PC-3 (cell line): ENCODE results near the gene MFN1. TPM values are rescaled to one million over a fixed set of nuclear protein-coding genes. Genes with fewer than 3 reads are reported as not detected.
A peak's percentile ranks its signal among the peaks of the same experiment; 100 is the strongest.

Experiments
- ATAC-seq: fragments of 200-7000 bp; cut with Tn5 transposase; 2 replicates; pipeline ENCODE4 v1.9.1; 2020; ENCODE audit warnings: mild to moderate bottlenecking, moderate library complexity
- BruUV-seq: library from RNA; stranded (reverse); fragments of 400-500 nt; replicated peaks from 2 replicates; lab custom pipeline; 2021; lab: Mats Ljungman, UMichigan
- CTCF ChIA-PET: fragments of 300-600 bp; sonication (Branson Sonifier 250); formaldehyde crosslinking; loops from one replicate; lab custom pipeline; 2022; ENCODE audit warnings: antibody characterized with exemption; lab: Charles Lee
- POLR2A ChIA-PET: fragments of 300-600 bp; sonication (Branson Sonifier 250); formaldehyde crosslinking; loops from one replicate; lab custom pipeline; 2022; ENCODE audit warnings: antibody characterized with exemption; ENCODE audit not compliant: unreplicated experiment; lab: Charles Lee
- DNase-seq: peaks from one replicate; pipeline ENCODE4 v3.0.0-alpha.2; 2015
- H2AFZ ChIP-seq: fragments of 300-600 bp; sonication (generic); 2 replicates; pipeline ENCODE4 v1.6.0; 2016; ENCODE audit warnings: antibody characterized with exemption, low read length
- H3F3A ChIP-seq: fragments of 300-600 bp; sonication (generic); one replicate; pipeline ENCODE4 v1.6.0; 2017; ENCODE audit warnings: antibody characterized with exemption, low read length, control low read depth, mild to moderate bottlenecking; ENCODE audit not compliant: unreplicated experiment
- H3K27ac ChIP-seq: fragments of 300-600 bp; sonication (generic); 2 replicates; pipeline ENCODE4 v1.5.1; 2016; ENCODE audit warnings: mild to moderate bottlenecking, low read length
- H3K27me3 ChIP-seq: fragments of 300-600 bp; sonication (generic); 2 replicates; pipeline ENCODE4 v1.6.1; 2016; ENCODE audit warnings: low read length, mixed read lengths
- H3K36me3 ChIP-seq: fragments of 300-600 bp; sonication (generic); 2 replicates; pipeline ENCODE4 v1.6.1; 2016; ENCODE audit warnings: low read depth, mixed run types, low read length, mixed read lengths
- H3K4me1 ChIP-seq: fragments of 300-600 bp; sonication (generic); 2 replicates; pipeline ENCODE4 v1.5.1; 2016; ENCODE audit warnings: low read length; ENCODE audit not compliant: insufficient read depth
- H3K4me2 ChIP-seq: fragments of 300-600 bp; sonication (generic); 2 replicates; pipeline ENCODE4 v1.6.0; 2016; ENCODE audit warnings: low read length
- H3K4me3 ChIP-seq: fragments of 300-600 bp; sonication (generic); 2 replicates; pipeline ENCODE4 v1.5.1; 2016; ENCODE audit warnings: mild to moderate bottlenecking, low read length, mixed read lengths
- H3K79me2 ChIP-seq: fragments of 300-600 bp; sonication (generic); 2 replicates; pipeline ENCODE4 v1.6.1; 2017; ENCODE audit warnings: low read length, mixed read lengths
- H3K9ac ChIP-seq: fragments of 300-600 bp; sonication (generic); 2 replicates; pipeline ENCODE4 v1.6.0; 2016; ENCODE audit warnings: mild to moderate bottlenecking, low read length
- H3K9me2 ChIP-seq: fragments of 300-600 bp; sonication (generic); replicated peaks from 2 replicates; pipeline ENCODE4 v1.6.1; 2016; ENCODE audit warnings: mixed run types, low read length, mixed read lengths
- H3K9me3 ChIP-seq: fragments of 300-600 bp; sonication (generic); 2 replicates; pipeline ENCODE4 v1.6.1; 2016; ENCODE audit warnings: low read length, mixed read lengths
- H4K20me1 ChIP-seq: fragments of 300-600 bp; sonication (generic); 2 replicates; pipeline ENCODE4 v1.6.1; 2016; ENCODE audit warnings: low read length, mixed read lengths
- EZH2 ChIP-seq: fragments of 300-600 bp; sonication (generic); IDR thresholded peaks from one replicate; pipeline ENCODE4 v1.6.1; 2017; ENCODE audit warnings: antibody characterized with exemption, mild to moderate bottlenecking, low read length; ENCODE audit not compliant: unreplicated experiment
- EZH2phosphoT487 ChIP-seq: fragments of 300-600 bp; sonication (generic); IDR thresholded peaks from 2 replicates; pipeline ENCODE4 v1.6.1; 2018; ENCODE audit warnings: mild to moderate bottlenecking, antibody characterized with exemption, low read length, borderline replicate concordance
- intact Hi-C: fragments of 100-400 bp; cut with micrococcal nuclease; formaldehyde crosslinking; loops from 2 replicates; pipeline ENCODE4 v1.9.0; 2023
- total RNA-seq: library from RNA; depleted of rRNA; stranded (reverse); fragments of >200 nt; gene quantifications from 2 replicates; pipeline ENCODE4 v1.2.3, GENCODE V29; 2014
- TF ChIP-seq, protein P1 (sequence below): fragments of 300-600 bp; sonication (generic); conservative IDR thresholded peaks from 2 replicates; pipeline ENCODE4 v1.5.1; 2017; ENCODE audit warnings: antibody characterized with exemption, low read depth, mild to moderate bottlenecking, low read length

Gene MFN1
- total RNA-seq, 1 experiment from 2014 or later, result 42.8 TPM

DNA sequence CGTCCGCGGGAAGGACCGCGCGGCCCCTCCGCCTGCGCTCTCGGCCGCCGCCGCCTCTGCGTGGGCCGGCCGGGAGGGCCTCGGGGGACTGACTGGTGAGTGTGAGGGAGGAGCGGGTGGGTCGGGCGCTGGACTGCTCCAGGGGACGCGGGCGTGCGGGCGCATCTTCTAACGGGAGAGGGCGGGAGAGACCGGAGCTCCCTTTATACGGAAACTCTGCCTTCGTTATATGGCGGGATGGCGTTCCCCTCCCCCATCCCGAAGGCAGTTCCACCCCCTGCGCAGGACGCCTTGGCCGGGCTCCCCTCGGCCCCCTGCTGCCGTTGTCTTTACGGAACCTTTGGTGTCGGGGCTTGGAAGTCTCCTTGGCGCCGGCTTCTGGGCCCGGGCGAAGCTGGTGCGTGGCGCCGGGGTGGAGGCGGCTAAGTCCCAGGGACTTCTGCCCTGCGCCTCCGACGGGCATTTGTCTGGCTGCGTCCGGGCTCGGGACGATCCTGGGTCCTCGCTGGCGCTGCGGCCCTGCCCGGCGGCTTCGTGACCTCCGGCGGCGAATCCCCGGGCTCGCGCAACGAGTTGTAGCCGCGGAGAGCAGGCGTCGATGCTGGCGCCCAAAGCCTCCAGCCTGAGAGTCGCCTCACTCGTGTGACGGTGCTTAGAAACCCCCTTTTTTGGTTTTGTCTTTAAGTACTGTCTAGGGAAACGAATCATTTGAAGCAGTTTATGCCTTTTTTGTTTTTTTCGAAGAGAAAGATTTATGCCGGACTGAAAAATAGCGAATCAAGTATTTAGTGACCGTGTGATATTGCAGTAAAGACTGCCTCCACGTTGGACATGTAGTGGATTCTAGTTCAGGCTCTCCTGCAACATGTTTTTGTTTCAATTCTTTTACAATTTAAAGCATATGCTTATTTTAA lies 24.1 kb upstream of the MFN1 start:
- intact Hi-C loops, result loop anchor here (2.0 to 5.0 kb wide), 2 partner anchors 23 to 886 kb away; partner anchors contain the start of gene MFN1
- DNase-seq (peak; percentile 54), ATAC-seq (peak; percentile 44)
- CTCF ChIA-PET, result interaction anchor here (0.6 to 0.7 kb wide), 2 partner anchors 102 to 259 kb away, joined by 3 to 4 read pairs; no protein-coding TSS in a partner anchor
- Histone ChIP-seq H3K36me3 (peaks cover 15% of the 10 kb centered on the region), H2AFZ (peak overlapping the region; percentile 93), H3K4me2 (peak overlapping the region; percentile 82), H3K4me3 (peak overlapping the region; percentile 82), H3K9ac (peak overlapping the region; percentile 93), H3K4me1 (peaks cover 24% of the 10 kb centered on the region; the same call in 1 of the 2 replicates), H3F3A (no peaks in the 10 kb centered on the region), H3K27ac (peak overlapping the region; percentile 68), H3K9me2 (no peaks in the 10 kb centered on the region), H4K20me1 (peaks cover 11% of the 10 kb centered on the region), H3K9me3 (no peaks in the 10 kb centered on the region), H3K27me3 (no peaks in the 10 kb centered on the region), H3K79me2 (peaks cover 59% of the 10 kb centered on the region)
- BruUV-seq, result no TSS peak
- POLR2A ChIA-PET, result no interaction called here
- TF ChIP-seq, protein P1, sequence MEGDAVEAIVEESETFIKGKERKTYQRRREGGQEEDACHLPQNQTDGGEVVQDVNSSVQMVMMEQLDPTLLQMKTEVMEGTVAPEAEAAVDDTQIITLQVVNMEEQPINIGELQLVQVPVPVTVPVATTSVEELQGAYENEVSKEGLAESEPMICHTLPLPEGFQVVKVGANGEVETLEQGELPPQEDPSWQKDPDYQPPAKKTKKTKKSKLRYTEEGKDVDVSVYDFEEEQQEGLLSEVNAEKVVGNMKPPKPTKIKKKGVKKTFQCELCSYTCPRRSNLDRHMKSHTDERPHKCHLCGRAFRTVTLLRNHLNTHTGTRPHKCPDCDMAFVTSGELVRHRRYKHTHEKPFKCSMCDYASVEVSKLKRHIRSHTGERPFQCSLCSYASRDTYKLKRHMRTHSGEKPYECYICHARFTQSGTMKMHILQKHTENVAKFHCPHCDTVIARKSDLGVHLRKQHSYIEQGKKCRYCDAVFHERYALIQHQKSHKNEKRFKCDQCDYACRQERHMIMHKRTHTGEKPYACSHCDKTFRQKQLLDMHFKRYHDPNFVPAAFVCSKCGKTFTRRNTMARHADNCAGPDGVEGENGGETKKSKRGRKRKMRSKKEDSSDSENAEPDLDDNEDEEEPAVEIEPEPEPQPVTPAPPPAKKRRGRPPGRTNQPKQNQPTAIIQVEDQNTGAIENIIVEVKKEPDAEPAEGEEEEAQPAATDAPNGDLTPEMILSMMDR, result no peak
- TF ChIP-seq EZH2phosphoT487 (no peak), EZH2 (no peak)

DNA sequence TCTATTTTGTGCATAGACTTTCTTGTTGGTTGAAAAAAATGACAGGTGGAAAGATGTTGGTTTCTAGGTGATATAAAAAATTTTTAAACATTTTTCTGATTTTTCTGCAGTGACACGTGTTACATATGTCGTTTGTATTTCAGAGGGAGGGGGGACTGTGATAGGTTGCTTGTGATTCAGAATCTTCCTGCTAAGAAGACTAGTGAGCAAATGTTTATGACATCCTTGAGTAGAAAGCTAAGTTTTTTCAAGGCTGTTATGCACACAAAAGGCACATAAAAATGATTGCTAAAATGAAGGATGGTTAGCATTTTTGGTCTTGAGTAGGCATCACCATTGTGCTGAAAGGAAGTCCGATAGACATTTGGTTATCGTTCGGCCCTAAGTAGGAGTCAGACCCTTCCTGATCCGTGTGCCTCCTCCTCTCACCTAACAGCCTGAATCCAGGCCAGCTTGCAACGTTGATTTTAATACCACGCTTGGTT lies 23.2 kb upstream of the MFN1 start:
- no peak for ATAC-seq

More for the DNA sequence above, 23.2 kb upstream of the MFN1 start:
- Histone ChIP-seq H3K27ac (peak overlapping the region; percentile 68), H3K9ac (peak overlapping the region; percentile 93), H3K4me1 (peaks cover 17% of the 10 kb centered on the region; the same call in 1 of the 2 replicates), H3K4me2 (peak overlapping the region; percentile 82), H3K27me3 (no peaks in the 10 kb centered on the region), H2AFZ (no peak overlapping the region), H4K20me1 (peaks cover 11% of the 10 kb centered on the region), H3K9me2 (no peaks in the 10 kb centered on the region), H3K4me3 (peak overlapping the region; percentile 82), H3K36me3 (peaks cover 23% of the 10 kb centered on the region), H3K9me3 (no peaks in the 10 kb centered on the region), H3F3A (no peaks in the 10 kb centered on the region), H3K79me2 (peaks cover 62% of the 10 kb centered on the region)
- TSS peak; percentile 49 for BruUV-seq
- DNase-seq, result peak; percentile 42
- ChIA-PET POLR2A (no interaction called here), CTCF (interaction anchor here (0.7 kb wide), 1 partner anchor 103 kb away, joined by 4 read pairs; no protein-coding TSS in a partner anchor)
- TF ChIP-seq EZH2 (no peak), EZH2phosphoT487 (no peak)
- TF ChIP-seq, protein P1, result no peak
- intact Hi-C loops, result loop anchor here (2.0 to 5.0 kb wide), 2 partner anchors 22 to 887 kb away; partner anchors contain the start of gene MFN1
